A673 (cell line): ENCODE results near the gene SCRT2. TPM values are rescaled to one million over a fixed set of nuclear protein-coding genes. Genes with fewer than 3 reads are reported as not detected.

Experiments used
- BruUV-seq: library from RNA; stranded (reverse); fragments of 400-500 nt; replicated peaks from 2 replicates; lab custom pipeline; 2021; lab: Mats Ljungman, UMichigan
- CTCF ChIA-PET: fragments of 300-600 bp; sonication (Branson Sonifier 250); formaldehyde crosslinking; loops from one replicate; lab custom pipeline; 2022; ENCODE audit warnings: antibody characterized with exemption; lab: Charles Lee
- POLR2A ChIA-PET: fragments of 300-600 bp; sonication (Branson Sonifier 250); formaldehyde crosslinking; loops from one replicate; lab custom pipeline; 2022; ENCODE audit warnings: antibody characterized with exemption; ENCODE audit not compliant: low non-redundant PET; lab: Charles Lee
- DNase-seq: peaks from one replicate; pipeline ENCODE4 v3.0.0-alpha.2; 2015; ENCODE audit warnings: low spot score
- H3K27ac ChIP-seq: fragments of 200-600 bp; sonication (generic); 2 replicates; pipeline ENCODE4 v1.5.1; 2016; ENCODE audit warnings: mixed run types, low read depth, mild to moderate bottlenecking, mixed read lengths, antibody characterized with exemption, low read length; ENCODE audit not compliant: poor library complexity, severe bottlenecking
- H3K27me3 ChIP-seq: fragments of 200-600 bp; sonication (generic); replicated peaks from 2 replicates; pipeline ENCODE4 v1.6.1; 2017; ENCODE audit warnings: mixed run types, low read depth, mild to moderate bottlenecking, mixed read lengths, antibody characterized with exemption, low read length; ENCODE audit not compliant: insufficient read depth, poor library complexity
- H3K36me3 ChIP-seq: fragments of 200-600 bp; sonication (generic); 2 replicates; pipeline ENCODE4 v1.6.1; 2016; ENCODE audit warnings: mixed run types, mild to moderate bottlenecking, mixed read lengths, antibody characterized with exemption, low read length; ENCODE audit not compliant: insufficient read depth, poor library complexity, severe bottlenecking
- H3K4me1 ChIP-seq: fragments of 200-600 bp; sonication (generic); 2 replicates; pipeline ENCODE4 v1.6.1; 2017; ENCODE audit warnings: mixed run types, mild to moderate bottlenecking, mixed read lengths, antibody characterized with exemption, low read length; ENCODE audit not compliant: insufficient read depth, poor library complexity, severe bottlenecking
- H3K4me3 ChIP-seq: fragments of 200-600 bp; sonication (generic); 2 replicates; pipeline ENCODE4 v1.5.1; 2016; ENCODE audit warnings: low read depth, mixed run types, mild to moderate bottlenecking, mixed read lengths, low read length; ENCODE audit not compliant: poor library complexity, severe bottlenecking
- H3K9me3 ChIP-seq: fragments of 200-600 bp; sonication (generic); 2 replicates; pipeline ENCODE4 v1.6.1; 2016; ENCODE audit warnings: mixed run types, low read depth, mild to moderate bottlenecking, mixed read lengths, antibody characterized with exemption, low read length; ENCODE audit not compliant: poor library complexity, severe bottlenecking
- EZH2 ChIP-seq: fragments of 200-600 bp; sonication (generic); IDR thresholded peaks from 2 replicates; pipeline ENCODE4 v1.6.1; 2017; ENCODE audit warnings: borderline replicate concordance, low read depth, mild to moderate bottlenecking, mixed read lengths, antibody characterized with exemption, low read length; ENCODE audit not compliant: poor library complexity, severe bottlenecking
- intact Hi-C: fragments of 100-400 bp; cut with micrococcal nuclease; formaldehyde crosslinking; loops from one replicate; pipeline ENCODE4 v1.10.0; 2022; ENCODE audit not compliant: unreplicated experiment
- total RNA-seq: library from RNA; stranded (reverse); gene quantifications from 2 replicates; pipeline ENCODE4 v1.2.3, GENCODE V29; 2021
- TF ChIP-seq, protein P1 (sequence below): fragments of 300-800, 200-600 bp; sonication (generic); conservative IDR thresholded peaks from 2 replicates; pipeline ENCODE4 v1.5.1; 2017; ENCODE audit warnings: low read depth, mild to moderate bottlenecking, antibody characterized with exemption, low read length, moderate library complexity, mixed read lengths

SCRT2 gene
- total RNA-seq, 1 experiment from 2014 or later = 0.69 TPM

DNA sequence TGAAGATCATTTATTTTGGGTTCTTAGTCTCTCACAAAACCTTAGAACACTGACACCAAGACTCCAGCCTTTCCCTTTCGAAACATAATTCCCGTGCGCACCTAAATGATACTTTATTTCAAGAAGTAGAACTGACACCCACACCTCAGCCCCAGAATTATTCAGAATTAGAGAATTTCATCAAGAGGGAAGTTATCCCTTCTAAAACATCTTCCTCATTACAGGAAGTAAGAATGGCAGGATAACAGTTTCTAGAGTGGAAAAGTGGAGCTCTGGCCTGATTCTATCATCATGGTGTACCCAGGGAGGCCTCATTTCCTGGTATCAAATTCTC is 21.2 kb downstream of the SCRT2 start:
- no peak for DNase-seq
- no peaks in the 10 kb centered on the region for H3K36me3 ChIP-seq
- peaks cover 15% of the 10 kb centered on the region for H3K27me3 ChIP-seq
- BruUV-seq = no TSS peak
- ChIA-PET POLR2A (no interaction called here), CTCF (no interaction called here)
- H3K9me3 ChIP-seq = no peaks in the 10 kb centered on the region
- intact Hi-C loops = loop anchor here (5.0 kb wide), 1 partner anchor 73 kb away; no protein-coding TSS in a partner anchor
- no peak for TF ChIP-seq EZH2
- TF ChIP-seq, protein P1, sequence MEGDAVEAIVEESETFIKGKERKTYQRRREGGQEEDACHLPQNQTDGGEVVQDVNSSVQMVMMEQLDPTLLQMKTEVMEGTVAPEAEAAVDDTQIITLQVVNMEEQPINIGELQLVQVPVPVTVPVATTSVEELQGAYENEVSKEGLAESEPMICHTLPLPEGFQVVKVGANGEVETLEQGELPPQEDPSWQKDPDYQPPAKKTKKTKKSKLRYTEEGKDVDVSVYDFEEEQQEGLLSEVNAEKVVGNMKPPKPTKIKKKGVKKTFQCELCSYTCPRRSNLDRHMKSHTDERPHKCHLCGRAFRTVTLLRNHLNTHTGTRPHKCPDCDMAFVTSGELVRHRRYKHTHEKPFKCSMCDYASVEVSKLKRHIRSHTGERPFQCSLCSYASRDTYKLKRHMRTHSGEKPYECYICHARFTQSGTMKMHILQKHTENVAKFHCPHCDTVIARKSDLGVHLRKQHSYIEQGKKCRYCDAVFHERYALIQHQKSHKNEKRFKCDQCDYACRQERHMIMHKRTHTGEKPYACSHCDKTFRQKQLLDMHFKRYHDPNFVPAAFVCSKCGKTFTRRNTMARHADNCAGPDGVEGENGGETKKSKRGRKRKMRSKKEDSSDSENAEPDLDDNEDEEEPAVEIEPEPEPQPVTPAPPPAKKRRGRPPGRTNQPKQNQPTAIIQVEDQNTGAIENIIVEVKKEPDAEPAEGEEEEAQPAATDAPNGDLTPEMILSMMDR = no peak
- peaks cover 6% of the 10 kb centered on the region for H3K4me1 ChIP-seq
- H3K4me3 ChIP-seq = no peak overlapping the region
- no peak overlapping the region for H3K27ac ChIP-seq

DNA sequence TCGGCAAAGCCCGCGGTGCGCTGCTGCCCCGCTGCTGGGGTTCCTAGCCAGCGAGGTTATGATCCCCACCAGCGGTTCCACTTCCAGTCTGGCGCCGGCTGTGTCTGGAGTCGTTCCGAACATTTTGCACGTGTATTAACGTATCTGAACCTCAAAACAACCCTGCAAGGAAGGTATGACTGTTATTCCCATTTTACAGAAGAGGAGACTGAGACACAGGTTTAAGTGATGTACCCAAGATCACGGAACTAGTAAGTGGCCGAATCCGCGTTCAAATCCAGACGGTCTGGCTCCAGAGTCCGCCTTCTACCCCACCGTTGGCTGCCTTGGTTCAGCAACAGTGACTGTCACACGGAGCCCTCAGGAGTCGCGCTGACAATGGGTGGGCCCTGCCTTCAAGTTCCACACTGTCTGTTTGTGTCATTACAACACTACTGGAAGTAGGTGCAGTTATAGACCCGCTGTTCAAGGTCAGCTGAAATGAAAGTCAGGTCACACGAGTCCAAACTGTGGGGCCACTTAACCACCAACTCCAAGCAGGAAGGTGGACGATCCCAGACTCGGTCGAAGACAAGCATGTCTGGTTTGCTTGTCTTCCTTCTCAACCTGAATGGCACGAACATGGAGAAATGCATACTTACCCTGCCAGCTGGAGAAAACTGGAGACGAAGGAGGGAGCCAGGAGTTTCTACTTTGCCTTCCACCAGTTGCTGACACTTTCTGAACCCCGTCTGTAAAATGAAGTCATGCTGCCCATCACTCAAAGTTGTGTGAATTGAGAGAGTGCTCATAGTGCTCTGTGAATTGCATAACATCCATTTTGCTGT is 21.8 kb downstream of the SCRT2 start:
- H3K9me3 ChIP-seq = no peaks in the 10 kb centered on the region
- peaks cover 13% of the 10 kb centered on the region for H3K27me3 ChIP-seq
- ChIA-PET CTCF (no interaction called here), POLR2A (no interaction called here)
- TF ChIP-seq, protein P1 = no peak
- no peak for TF ChIP-seq EZH2
- no TSS peak for BruUV-seq
- H3K4me1 ChIP-seq = peaks cover 6% of the 10 kb centered on the region
- H3K4me3 ChIP-seq = peak overlapping the region; percentile 66
- intact Hi-C loops = loop anchor here (5.0 kb wide), 1 partner anchor 73 kb away; no protein-coding TSS in a partner anchor
- peak overlapping the region; percentile 81 for H3K27ac ChIP-seq
- no peaks in the 10 kb centered on the region for H3K36me3 ChIP-seq
- DNase-seq = no peak

DNA sequence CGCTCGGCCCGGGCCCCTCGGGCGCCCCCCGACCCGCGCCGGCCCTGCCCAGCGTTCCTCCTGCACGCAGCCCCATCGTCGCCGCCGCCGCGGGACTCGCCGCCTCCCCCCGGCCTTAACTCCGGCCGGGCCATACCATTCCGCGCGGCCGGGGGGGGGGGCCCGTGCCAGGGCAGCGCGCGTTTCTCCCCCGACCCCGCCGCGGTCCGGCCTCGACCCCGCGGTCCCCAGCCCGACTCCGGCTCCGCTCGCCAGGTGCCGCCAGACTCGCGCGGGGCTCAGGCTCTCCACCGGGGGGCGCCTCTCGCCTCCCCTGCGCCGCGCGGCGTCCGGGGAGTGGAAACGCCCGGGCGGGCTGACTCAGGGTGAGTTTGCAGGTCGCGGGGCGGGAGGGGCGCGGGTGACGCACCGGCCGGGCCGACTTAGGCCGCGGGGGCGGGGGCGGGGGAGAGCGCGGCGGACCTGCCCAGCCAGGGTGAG is 22.5 kb downstream of the SCRT2 start, which contains the start of gene SRXN1:
Gene SRXN1, minus strand, starts transcription at position 91 of the 480 bp plus-strand sequence. Its CDS starts 15 bp downstream, at position 76.
- peak within 1 kb of the TSS; percentile 81 for H3K27ac ChIP-seq
- DNase-seq = peak; percentile 80
- no peaks in the 10 kb centered on the region for H3K9me3 ChIP-seq
- peak within 1 kb of the TSS; percentile 66 for H3K4me3 ChIP-seq
- ChIA-PET POLR2A (no interaction called here), CTCF (interaction anchor here (1.0 kb wide), 1 partner anchor 86 kb away, joined by 3 read pairs; no protein-coding TSS in a partner anchor)
- no TSS peak for BruUV-seq
- peaks cover 3% of the 10 kb centered on the region for H3K36me3 ChIP-seq
- peaks cover 10% of the 10 kb centered on the region for H3K27me3 ChIP-seq
- peaks cover 6% of the 10 kb centered on the region for H3K4me1 ChIP-seq
- TF ChIP-seq, protein P1 = peak; percentile 59
- no peak for TF ChIP-seq EZH2
- intact Hi-C loops = loop anchor here (5.0 kb wide), 1 partner anchor 74 kb away; no protein-coding TSS in a partner anchor
